ENCODE measurements around the gene REC114. TPM values are rescaled to one million over a fixed set of nuclear protein-coding genes. Genes with fewer than 3 reads are reported as not detected.

Gene REC114
- total and polyA plus RNA-seq, 2 of the 8 experiments (the other 6 are each of a cell fraction or from before 2014, with no cell fraction given), result 0.12 TPM; not detected in 1

GRCh38 chr15:73464602-73465001 is 21.6 kb downstream of the REC114 start:
- no peak overlapping the region for H3K27ac ChIP-seq (ENCODE audit: low read depth, low read length)
- peak; percentile 91 for FAIRE-seq
- H3K23me2 ChIP-seq (ENCODE audit: low read depth, low read length), result no peaks in the 10 kb centered on the region
- no peak overlapping the region for H4K91ac ChIP-seq (replicated peaks; ENCODE audit: insufficient read length, low read length)
- 38% methylated on average over 2 of the region's 2 CpGs; no CpG with 5 or more reads in 1 of the 2 experiments for WGBS, 2 experiments (ENCODE audit: extremely low coverage in 1 of 2, insufficient coverage in 1 of 2, insufficient read length in 1 of 2, insufficient replicate concordance in 2 of 2, low coverage in 1 of 2, low lambda C conversion rate in 2 of 2, missing lambda C conversion rate in 1 of 2)
- H3K9me3 ChIP-seq (ENCODE audit: insufficient read depth in 2 of 2, low read depth in 1 of 2, low read length in 1 of 2), result no peaks in the 10 kb centered on the region
- no peak overlapping the region for H2BK12ac ChIP-seq (ENCODE audit: low read depth, low read length)
- H3K9ac ChIP-seq (replicated peaks in 1 of 4; ENCODE audit: extremely low read depth in 1 of 4, low read depth in 3 of 4, low read length in 3 of 4), result no peak overlapping the region
- no peak overlapping the region for H3K23ac ChIP-seq (ENCODE audit: insufficient read length)
- no peak overlapping the region for H2AK5ac ChIP-seq (ENCODE audit: low read depth, low read length)
- no peak overlapping the region for H4K5ac ChIP-seq (ENCODE audit: insufficient read length, low read depth, low read length)
- peak overlapping the region; percentile 83; the same call in 1 of the 2 replicates for H2BK15ac ChIP-seq (ENCODE audit: low read length)
- no peak overlapping the region for H3K14ac ChIP-seq (ENCODE audit: insufficient read length)
- H2BK20ac ChIP-seq (ENCODE audit: low read length), result 0 out of 2 replicates have a peak overlapping the region, but pooled peaks have one; percentile 26
- no peak overlapping the region for H4K8ac ChIP-seq (ENCODE audit: extremely low read depth, insufficient read depth, low read length)
- H4K20me1 ChIP-seq (replicated peaks in 1 of 2; ENCODE audit: control insufficient read depth in 1 of 2, insufficient read depth in 2 of 2, low read length in 2 of 2), result no peaks in the 10 kb centered on the region
- no peaks in the 10 kb centered on the region for H3K27me3 ChIP-seq (replicated peaks in 1 of 4; ENCODE audit: control insufficient read depth in 3 of 4, extremely low read depth in 1 of 4, insufficient read depth in 3 of 4, low read length in 3 of 4)
- H3K18ac ChIP-seq (ENCODE audit: extremely low read depth, low read length), result no peak overlapping the region
- no peak overlapping the region for H3K4me2 ChIP-seq (ENCODE audit: insufficient read depth in 1 of 2, low read depth in 2 of 2, low read length in 2 of 2)
- TF ChIP-seq CTCF (IDR thresholded peaks at IDR 0.05; ENCODE audit: control extremely low read depth in 1 of 3, insufficient read depth in 1 of 3, low read depth in 1 of 3, low read length in 3 of 3), result peak in 2 of 3 experiments; percentile 36 to 79; a peak in 2 of 4 replicates
- TF ChIP-seq RAD21 (IDR thresholded peaks at IDR 0.05 in 1 of 2, conservative IDR thresholded peaks at IDR 0.05 in 1 of 2; ENCODE audit: low read depth in 2 of 2, low read length in 2 of 2), result peak; percentile 36 to 57
- TF ChIP-seq GTF2F1 (IDR thresholded peaks at IDR 0.05; ENCODE audit: borderline replicate concordance, low read depth, low read length), result no peak
- TF ChIP-seq CEBPB (IDR thresholded peaks at IDR 0.05; ENCODE audit: low read depth, low read length), result no peak
- ChIA-PET CTCF (ENCODE audit: partially characterized antibody) (interaction anchor here (0.6 to 2.5 kb wide), 44 partner anchors 8 to 272 kb away, joined by 3 to 9 read pairs (median 4); no protein-coding TSS in a partner anchor), POLR2A (ENCODE audit: partially characterized antibody) (interaction anchor here (0.7 kb wide), 1 partner anchor 29 kb away, joined by 3 read pairs; no protein-coding TSS in a partner anchor)
- H3K4me1 ChIP-seq (replicated peaks in 1 of 4; ENCODE audit: control insufficient read depth in 3 of 4, insufficient read depth in 4 of 4, low read length in 3 of 4), result no peaks in the 10 kb centered on the region
- no peaks in the 10 kb centered on the region for H3K36me3 ChIP-seq (ENCODE audit: control insufficient read depth in 2 of 4, insufficient read depth in 4 of 4, low read length in 3 of 4)
- no peak overlapping the region for H3K4ac ChIP-seq (replicated peaks; ENCODE audit: insufficient read length, low read depth, low read length)
- H3K4me3 ChIP-seq (ENCODE audit: extremely low read depth in 1 of 4, insufficient read depth in 2 of 4, low read depth in 3 of 4, low read length in 4 of 4), result no peak overlapping the region
- no peak overlapping the region for H2AFZ ChIP-seq (ENCODE audit: low read length)
- H3K79me1 ChIP-seq (ENCODE audit: low read depth, low read length), result no peaks in the 10 kb centered on the region
- DNase-seq (ENCODE audit: low read depth in 1 of 2, low spot score in 2 of 2), result no peak
- H2BK5ac ChIP-seq (ENCODE audit: low read depth, low read length), result no peak overlapping the region
- no peaks in the 10 kb centered on the region for H3K79me2 ChIP-seq (ENCODE audit: control insufficient read depth in 1 of 2, insufficient read depth in 2 of 2, low read length in 2 of 2)
- no peak overlapping the region for H3K56ac ChIP-seq (replicated peaks; ENCODE audit: insufficient read length, low read depth, low read length)
- H2BK120ac ChIP-seq (replicated peaks; ENCODE audit: low read depth, low read length), result no peak overlapping the region
